Keratinocyte (primary cell): Measurements from ENCODE around the gene SCYGR2.

ENCODE experiments used
- EZH2 ChIP-seq: IDR thresholded peaks from one replicate; pipeline ENCODE4 v1.6.1; 2012; ENCODE audit warnings: inconsistent platforms, mild to moderate bottlenecking, low read length, moderate library complexity
- TF ChIP-seq, protein P1 (sequence below), 3 experiments: IDR thresholded peaks in 1 of 3; conservative IDR thresholded peaks in 1 of 3; optimal IDR thresholded peaks in 1 of 3; 2 replicates in 2 of 3; 3 replicates in 1 of 3; pipeline versions ENCODE3 to v1.5.1; 2011; ENCODE audit warnings: low read length in 3 of 3, mild to moderate bottlenecking in 3 of 3, moderate library complexity in 2 of 3, control low read depth in 1 of 3, inconsistent platforms in 1 of 3; ENCODE audit not compliant: insufficient read depth in 2 of 3; ENCODE audit errors: extremely low read depth in 1 of 3

- TF ChIP-seq, protein P1, sequence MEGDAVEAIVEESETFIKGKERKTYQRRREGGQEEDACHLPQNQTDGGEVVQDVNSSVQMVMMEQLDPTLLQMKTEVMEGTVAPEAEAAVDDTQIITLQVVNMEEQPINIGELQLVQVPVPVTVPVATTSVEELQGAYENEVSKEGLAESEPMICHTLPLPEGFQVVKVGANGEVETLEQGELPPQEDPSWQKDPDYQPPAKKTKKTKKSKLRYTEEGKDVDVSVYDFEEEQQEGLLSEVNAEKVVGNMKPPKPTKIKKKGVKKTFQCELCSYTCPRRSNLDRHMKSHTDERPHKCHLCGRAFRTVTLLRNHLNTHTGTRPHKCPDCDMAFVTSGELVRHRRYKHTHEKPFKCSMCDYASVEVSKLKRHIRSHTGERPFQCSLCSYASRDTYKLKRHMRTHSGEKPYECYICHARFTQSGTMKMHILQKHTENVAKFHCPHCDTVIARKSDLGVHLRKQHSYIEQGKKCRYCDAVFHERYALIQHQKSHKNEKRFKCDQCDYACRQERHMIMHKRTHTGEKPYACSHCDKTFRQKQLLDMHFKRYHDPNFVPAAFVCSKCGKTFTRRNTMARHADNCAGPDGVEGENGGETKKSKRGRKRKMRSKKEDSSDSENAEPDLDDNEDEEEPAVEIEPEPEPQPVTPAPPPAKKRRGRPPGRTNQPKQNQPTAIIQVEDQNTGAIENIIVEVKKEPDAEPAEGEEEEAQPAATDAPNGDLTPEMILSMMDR (optimal IDR thresholded peaks at IDR 0.05 in 1 of 3, IDR thresholded peaks at IDR 0.05 in 1 of 3, conservative IDR thresholded peaks at IDR 0.05 in 1 of 3; ENCODE audit: extremely low read depth in 1 of 3, insufficient read depth in 2 of 3, low read length in 3 of 3) = no peak
- TF ChIP-seq EZH2 = no peak
Measured at GRCh38 chr2:227597036-227597435, 1.7 kb upstream of the SCYGR2 start.
